ENCODE results near the gene SELENOS.

SELENOS gene, protein sequence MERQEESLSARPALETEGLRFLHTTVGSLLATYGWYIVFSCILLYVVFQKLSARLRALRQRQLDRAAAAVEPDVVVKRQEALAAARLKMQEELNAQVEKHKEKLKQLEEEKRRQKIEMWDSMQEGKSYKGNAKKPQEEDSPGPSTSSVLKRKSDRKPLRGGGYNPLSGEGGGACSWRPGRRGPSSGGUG

DNA sequence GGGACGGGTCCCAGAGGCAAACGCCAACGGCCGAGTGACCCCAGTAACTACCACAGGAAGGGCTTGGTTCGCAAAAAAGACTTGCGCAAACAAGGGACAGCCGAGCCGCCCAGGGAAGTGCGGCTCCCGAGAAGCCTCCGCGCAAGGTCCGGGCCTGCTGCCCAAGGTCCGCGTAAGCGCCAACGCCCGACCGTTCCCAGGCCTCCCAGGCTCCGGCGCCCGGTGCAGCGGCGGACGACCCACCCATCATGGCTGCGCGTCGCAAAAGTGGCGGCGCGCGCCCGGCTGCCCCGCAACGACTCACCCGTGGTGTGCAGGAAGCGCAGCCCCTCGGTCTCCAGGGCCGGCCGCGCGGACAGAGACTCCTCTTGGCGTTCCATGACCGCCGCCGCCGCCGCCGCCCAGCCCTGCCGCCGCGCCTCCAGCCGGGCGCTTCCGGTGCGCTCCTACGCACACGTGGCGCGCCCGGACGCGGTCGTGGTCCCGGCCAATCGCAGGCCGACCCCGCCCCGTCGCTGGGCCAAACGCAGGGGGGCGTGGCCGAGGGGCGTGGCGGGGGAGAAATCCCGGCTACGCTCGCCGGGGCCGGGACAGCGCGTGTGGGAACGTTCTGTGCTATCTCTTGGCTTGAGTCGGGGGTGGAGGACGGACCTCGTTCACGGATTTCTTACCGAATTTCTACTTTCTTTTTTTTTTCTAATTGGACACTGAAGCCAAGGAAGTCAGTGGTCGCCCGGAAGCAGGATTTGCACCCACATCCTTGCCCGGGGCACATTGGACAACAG lies at the start of gene SELENOS:
Gene SELENOS, minus strand, starts transcription at position 448 of the 785 bp plus-strand sequence. Its CDS starts 68 bp downstream, at position 380.
- peak; percentile 88 for DNase-seq (ENCODE audit: low spot score)

DNA sequence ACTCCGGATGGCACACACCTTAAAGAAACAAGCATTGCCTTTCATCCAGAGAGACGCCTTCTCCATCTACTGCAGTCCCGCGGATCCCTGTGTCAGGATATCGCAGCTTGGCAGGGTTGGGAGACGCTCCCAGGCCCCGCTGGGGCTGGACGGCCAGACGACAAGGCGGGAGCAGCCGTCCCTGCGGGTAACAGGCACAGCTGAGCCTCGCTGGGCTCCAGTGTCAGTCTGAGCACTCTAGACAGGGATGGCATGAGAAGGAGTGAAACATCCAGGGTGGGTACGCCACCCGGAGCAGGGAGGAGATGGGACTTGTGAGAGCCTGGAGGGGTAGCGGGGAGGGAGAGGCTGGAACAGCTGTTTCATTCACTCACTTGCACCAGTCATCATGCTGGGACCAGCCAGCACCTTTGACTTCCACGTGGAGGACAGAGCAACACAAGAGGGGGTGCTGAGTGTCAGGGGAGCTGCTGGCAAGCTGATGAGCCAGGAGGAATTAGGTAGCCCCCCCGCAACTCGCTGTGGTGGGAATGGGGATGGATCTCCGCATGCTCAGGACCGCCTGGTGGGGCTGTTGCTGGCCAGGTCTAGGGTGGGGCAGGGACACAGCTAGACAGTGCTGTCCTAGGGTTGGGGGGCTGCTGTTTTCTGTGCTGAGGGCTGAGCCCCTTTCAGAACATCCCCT lies 49.3 kb upstream of the SELENOS start:
- DNase-seq (ENCODE audit: low spot score): no peak

DNA sequence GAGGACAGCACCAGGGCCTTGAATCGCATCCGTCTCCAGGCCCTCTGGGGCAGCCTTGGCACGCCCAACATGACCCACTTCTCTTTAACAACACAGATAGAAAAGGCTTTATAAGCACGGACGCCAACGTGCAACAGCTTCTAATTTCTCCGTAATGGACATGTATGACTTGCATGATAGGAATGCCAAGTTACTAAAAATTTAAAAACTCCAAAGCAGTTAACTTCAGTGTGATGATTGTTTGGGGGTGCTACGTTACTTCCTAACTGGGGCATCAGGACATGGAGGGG lies 48.7 kb upstream of the SELENOS start:
- DNase-seq (ENCODE audit: low spot score): no peak

DNA sequence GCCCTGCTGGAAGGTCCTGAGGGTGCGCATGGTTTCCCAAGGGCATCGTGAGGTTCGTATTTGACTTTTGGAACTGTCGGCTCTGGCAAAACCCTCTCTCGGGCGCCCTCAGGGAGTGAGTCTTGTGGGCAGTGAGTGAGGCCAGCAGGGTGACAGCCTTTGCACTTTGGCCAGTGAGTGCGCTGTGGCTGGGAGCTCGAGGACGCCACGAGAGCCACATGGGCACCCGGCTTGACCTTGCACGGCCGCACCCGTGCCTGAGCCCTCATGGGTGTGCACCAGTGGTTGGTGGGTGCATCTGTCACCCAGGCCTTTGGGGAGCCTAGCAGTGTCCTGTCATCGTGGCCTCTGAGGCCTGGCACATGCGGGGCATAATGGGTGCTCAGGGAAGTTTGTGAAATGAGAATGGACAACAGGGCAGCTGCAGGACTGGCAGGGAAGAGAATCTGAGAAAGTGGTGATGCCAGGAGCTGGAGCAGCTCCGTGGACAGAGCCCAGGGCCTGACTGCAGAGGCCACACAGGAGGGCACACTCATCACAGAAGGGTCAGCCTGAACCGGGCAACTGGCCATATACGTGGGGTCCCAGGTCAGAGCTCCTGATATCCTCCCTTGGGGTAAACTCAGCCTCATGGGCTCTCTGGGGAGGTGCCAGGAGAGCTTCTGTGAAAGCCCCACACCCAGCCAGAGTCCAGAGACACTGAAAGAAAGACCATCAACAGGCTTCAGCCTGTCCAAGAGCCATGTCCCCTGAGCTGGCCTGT lies 48.2 kb upstream of the SELENOS start:
- no peak for DNase-seq (ENCODE audit: low spot score)

DNA sequence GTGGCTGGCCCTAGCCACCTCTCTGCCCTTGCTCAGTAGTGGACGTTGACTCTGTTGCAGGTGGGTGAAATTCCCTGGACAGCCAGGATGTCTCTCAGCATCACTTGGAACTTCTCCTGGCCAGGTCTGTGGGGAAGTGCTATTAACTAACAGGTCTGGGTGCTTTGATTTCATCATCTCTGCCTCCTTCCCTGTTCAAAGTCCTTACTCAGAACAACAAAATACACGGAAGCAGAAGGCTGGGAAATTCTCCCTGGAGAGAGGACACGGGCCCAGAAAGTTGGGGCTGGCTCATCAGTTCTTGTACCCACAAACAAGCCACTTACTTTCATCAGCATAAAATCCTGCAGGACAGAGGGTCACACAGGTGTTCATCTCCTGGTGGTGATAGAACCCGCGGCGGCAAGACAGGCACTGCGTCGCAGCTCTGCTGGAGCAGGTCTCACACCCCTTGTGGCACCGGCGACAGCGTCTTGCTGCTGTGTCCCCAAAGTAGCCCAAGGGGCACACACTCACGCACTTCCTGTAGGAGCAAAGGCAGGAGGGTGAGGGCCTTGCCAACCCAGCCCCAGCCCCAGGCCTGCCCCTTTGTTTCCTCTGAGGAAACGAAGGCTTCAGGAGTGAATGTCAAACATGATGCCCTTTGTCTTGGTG lies 47.4 kb upstream of the SELENOS start:
- no peak for DNase-seq (ENCODE audit: low spot score)

DNA sequence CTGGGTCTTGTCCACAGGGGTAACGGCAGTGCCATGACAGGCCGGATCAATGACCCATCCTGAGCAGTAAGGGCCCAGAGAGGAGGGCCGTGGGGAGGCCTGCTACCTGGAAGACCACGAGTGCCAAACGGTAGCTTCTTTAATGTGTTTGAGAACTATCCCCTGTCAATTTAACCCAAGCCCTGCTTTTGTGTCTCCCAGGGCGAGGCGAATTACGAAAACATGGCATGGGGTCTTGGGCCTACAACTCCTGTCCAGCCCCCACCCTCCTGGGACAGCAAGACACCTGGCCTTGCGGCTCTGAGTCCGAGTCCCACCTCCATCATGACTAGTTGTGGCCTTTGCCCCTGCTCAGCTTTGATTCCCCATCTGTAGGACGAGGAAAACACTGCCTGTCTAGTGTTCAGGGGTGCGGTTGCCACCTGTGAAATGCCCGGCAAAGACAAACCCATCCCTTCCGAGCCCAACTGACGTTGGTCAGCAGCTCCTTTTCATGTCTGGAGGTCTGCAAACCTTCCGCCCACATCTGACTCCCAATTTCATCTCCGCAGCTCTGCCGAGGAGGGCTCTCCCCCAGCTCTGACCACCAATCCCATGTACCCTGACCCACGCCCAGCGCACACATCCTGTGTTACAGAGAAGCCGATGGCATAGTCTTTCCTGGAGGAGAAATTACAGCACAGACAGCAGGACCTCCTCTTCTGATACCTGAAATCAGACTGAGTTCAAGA lies 46.7 kb upstream of the SELENOS start:
- no peak for DNase-seq (ENCODE audit: low spot score)

DNA sequence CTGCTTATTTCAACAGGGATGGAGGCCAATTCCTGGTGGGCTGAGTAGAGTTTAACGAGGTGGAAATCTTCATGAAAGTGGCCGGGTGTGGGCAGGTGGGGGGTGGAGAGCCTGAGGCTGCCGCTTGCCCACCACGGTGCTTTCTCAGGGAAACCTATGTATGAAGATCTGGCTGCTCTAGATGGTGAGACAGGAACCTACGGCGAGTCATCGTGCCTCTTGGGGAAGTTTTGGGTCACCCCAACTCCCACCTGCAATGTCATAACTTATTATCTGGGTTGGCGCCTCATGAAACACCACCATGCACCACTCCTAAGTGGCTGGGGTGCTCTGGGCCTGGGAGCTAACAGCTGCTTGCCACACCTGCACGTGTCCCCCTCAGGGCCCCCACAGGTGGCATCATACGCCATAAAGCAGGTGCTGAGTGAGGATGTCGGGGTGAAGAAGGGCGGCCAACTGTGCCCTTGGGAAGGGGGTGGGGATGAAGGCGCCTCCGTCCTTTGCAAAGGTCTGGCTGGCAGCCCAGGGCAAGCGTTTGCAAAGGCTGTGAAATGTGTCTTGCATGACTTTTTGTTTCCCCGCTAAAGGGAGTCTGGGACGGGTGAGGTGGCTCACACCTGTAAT lies 45.7 kb upstream of the SELENOS start:
- no peak for DNase-seq (ENCODE audit: low spot score)

DNA sequence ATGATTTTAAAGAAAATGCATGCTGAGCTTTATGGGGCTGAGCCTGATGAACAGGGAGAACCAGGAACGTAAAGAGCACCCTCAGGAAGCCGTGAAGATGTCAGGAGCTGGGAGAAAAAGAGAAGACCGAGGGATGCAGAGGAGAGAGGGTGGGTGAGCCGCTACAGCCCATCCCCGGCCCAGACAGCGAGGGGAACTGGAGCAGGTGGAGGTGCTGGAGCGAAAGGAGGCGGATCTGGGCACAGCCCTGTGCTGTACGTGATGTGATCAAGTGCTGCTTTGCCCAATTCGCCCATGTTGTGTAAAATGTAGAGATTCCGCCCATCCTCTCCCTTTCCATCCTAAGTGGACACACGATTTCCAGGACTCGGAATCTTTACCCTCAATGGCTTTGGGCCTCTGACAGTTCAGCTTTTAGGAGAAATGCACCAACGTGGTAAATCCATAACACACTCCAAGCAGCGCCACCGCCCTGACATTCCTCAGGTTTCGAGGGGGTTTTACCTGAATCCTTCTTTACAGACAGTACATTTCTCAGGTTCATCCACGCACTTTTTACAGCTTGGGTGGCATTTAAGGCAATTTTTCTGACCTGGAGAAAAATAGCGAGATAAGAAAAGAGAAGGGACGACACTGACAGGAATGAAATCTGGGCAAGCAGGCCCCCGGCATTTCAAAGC lies 44.9 kb upstream of the SELENOS start:
- no peak for DNase-seq (ENCODE audit: low spot score)

DNA sequence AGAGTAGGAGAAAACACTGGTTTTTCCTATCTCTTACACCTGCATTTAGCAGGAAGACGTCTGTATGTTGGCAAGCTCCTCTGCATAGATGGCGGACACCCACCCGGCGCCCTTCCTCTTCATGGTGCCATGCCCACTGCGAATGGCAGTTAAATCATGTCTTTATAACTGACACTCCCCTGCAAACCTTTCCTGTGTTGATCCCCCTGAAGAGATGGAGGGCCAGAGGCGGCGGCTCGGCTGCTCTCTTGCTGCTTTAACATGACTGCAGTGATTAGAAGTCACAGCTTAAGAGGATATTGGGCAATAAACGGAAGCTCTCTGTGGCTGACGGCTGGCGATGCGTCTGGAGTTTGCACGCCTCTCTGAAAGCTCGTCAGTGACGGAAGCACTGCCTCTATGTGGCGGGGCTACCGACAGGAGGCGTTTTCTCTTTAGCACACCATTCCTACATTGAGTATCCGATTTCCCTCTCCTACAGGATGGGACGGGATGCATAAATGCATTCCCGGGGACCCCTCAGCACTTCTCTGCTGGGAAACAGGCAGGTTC lies 43.3 kb upstream of the SELENOS start:
- DNase-seq (ENCODE audit: low spot score): peak; percentile 24

DNA sequence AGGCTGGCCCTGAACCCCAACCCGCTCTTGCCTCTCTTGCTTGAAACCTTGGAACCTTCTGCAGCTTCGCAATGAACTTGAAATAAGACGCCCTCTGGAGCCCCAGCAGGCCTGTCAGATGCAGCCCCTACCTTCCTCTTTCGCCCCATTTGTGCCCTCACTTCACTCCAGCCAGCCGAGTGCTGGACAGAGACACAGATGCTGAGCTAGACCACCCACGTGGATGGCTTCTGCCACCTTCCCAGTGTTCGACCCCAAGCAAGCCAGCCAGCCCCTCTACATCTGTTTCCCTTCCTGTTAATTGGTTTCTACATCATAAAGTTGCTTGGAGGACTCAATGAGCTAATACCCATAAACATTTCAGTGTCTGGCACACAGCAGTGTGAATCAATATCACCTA lies 41.6 kb upstream of the SELENOS start:
- DNase-seq (ENCODE audit: low spot score): no peak

DNA sequence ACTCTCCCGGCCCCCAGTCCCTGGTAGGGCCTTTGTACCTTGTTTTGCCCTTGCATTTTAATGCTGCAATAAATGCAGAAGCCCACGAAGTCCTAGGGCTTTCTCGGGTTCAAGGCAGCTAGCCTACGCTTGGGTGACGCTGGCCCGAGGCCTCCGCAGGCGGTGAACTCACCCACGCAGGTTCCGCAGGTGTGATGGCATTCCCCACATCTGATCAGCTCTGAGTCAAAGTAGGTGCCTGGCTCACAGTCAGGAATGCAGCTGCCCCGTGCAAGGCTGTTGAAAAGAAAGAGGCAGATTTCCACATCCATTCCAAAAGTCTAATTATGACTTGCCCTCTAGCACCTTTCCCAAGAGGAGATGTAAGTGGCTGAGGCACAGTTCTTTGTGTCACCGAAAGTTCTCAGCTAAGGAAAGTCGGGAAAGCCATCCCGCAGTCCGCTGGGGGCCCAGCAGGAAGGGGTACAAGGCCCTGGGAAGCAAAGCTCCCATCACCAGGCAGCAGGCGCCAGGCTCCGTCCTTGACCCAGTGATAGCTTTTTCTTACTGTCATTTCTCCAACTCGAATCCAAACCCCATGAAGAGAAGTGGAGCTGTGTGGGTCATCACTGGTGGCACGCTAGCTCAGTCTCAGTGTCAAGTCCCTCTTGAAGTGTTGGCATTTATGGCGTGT lies 41.0 kb upstream of the SELENOS start:
- no peak for DNase-seq (ENCODE audit: low spot score)

DNA sequence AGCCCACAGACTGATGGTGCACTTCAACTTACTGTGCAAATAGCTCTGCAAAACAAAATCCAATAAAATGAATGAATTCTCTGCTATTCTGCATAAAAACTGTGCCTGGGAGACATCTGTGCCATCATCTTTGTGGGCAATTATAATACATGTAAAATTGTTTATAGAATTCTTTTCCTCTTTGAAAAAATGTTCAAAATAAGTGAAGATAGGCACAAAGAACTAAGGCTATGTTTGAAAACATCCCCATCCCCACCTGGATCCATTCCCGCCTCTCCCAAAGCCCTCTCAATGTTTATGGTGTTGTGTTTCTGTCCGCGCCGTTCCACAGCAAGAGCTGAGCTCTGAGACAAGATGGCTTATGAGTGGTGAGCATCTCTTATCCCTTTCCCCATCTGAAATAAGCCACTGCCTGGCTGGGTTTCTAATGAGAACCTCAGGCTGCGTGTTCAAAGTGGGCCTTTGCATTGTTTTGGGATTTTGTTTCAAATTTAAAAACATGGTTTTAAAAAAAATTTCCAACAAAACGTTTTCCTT lies 40.1 kb upstream of the SELENOS start:
- no peak for DNase-seq (ENCODE audit: low spot score)

DNA sequence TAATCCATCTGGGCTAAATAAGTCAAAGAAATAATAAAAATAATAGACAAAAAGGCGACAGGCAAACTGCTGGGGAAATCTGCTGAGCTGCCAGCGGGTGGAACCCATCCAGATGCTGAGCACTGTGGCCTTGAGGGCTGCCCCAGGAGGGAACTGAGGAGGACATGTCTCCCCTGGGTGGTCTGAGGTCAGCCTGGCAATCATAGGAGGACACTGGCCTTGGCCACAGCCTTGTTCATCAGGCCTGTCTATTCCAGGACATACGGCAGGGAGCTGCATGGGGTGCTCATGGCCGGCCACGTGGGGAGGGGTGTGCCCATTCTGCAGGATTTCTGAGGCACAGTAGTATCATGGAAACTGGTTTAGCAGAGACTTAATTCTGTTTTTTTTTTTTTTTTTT lies 39.2 kb upstream of the SELENOS start:
- DNase-seq (ENCODE audit: low spot score): no peak

DNA sequence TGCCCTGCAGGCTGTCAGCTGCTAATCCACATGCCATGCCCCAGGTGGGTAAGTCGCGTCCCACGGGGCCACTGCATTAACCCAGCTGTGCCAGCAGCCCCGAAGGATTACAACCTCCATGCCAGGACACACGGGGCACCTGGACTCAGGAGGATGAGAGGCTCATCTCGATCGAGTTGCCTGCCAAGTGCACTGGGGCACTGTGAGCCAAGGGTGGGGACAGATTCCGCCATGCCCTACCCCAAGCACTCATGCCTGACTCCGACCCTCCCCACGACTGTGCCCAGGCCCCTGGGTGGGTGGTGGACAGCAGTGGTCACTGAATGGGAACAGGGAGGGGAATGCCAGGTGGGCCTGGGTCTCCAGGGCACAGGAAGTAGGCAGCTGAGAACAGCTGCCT lies 38.5 kb upstream of the SELENOS start:
- no peak for DNase-seq (ENCODE audit: low spot score)

DNA sequence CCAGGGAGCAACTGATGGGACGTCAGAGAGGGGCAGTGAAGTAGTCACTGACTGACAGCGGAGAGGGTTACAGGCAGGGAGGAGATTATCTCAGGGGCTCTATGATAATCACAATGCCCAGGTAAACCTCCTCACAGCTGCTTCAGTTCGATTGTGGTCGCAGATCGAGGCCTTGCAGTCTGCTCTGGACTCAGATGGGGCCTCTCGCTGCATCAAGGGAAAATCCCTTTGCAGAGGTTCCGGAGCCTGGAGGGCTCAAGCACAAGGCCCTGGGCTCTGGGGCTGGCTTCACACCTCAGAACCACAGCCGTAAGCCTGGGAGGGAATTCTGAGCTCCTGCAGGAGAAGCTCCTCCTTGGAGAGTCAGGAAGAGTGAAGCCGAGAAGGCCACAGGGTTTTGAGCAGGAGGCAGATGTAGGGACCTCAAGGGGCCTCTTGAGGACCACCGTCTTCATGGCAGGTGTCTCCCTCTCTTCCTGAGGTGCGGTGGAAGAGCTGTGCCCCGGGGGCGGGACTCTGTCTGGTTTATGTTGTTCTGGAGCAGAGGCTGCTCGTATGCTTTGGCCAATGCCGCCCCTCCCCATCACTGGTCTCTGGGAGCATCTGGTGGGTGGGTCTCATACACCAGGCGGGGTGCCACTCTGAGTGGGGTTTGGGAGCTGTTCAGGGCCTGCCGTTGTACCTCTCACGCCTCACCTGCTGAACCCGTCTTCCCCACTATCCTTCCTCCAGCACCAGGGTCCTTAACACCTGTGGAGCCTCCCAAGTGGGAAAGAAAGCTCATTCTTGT lies 37.2 kb upstream of the SELENOS start:
- DNase-seq (ENCODE audit: low spot score): no peak

DNA sequence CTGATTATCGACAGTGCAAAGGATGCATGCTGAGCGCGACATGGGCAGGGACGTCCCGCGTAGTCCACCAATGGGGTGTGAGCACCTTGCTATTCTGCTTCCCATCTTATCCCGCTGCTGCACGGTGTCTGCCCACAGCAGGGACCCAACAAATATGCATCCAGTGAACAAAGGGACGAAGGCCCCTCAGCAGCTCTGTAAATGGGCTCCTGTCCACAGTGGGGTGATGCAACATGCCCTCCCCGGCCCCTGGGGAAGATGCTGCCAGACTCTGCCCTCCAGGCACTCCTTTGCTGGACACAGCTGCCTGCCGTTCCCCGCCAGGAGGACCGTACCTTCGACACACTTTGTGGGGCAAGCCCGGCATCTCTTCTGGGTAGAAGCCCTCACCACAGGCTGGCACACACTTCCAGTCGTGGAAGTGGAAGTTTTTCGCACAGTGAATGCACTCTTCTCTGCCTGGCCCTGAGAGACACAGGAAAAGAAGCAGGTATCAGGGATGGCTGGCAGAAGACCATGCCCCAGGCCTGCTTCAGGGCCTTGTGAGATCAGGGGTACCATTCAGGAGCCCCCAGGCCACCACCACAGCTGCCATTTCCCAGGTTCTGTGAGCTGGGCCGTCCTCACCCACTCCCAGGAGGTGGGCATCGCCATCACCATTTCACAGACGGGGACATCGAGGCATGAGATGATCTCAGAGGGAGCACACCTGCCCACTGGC lies 35.9 kb upstream of the SELENOS start:
- no peak for DNase-seq (ENCODE audit: low spot score)

DNA sequence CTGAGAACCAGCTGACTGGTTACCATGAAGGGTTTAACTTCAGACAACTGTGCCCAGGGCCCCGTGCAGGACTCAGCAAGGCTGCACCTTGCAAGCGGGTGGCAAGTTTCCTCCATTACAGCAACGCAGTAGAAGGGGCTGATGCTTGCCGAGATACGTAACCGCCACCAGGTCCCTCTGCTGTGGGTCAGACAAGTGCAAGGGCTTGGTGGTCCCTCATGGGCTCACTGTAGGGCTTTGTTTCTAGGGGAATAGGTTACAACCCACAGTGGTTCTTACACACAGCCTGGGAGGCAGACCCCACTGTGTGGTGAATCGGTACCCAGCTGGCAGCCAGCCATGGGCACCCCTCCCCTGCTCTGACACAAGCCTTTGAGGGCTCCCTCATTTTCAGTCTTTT lies 33.2 kb upstream of the SELENOS start:
- no peak for DNase-seq (ENCODE audit: low spot score)

DNA sequence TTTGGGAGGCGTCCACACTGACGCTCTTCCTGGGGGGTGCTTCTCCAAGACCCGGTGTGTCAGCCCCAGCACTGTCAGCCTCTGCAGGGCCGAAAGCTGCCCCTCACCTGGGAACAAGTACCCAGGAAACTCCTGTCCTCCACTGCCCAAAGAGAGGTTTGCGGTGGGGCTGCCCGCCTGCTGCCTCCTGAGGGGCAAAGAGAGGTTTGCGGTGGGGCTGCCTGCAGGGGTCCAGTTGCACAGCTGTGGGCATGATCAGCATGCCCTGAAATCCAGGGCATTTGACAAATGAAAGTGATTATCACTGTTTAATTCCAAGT lies 32.8 kb upstream of the SELENOS start:
- DNase-seq (ENCODE audit: low spot score): no peak

Data from hepatic stellate cell (primary cell).